Heart right ventricle (tissue), 16 donors: Measurements from ENCODE around the gene HES7. TPM values are rescaled to one million over a fixed set of nuclear protein-coding genes. Genes with fewer than 3 reads are reported as not detected.

Experiments
- ATAC-seq, 8 donors: fragments of 200-7000 bp; cut with Tn5 transposase; one replicate each; pipeline ENCODE4 v1.9.1; 2020; ENCODE audit warnings: mild to moderate bottlenecking in 8 of 8, moderate library complexity in 8 of 8, moderate number of reproducible peaks in 1 of 8
- DNase-seq, 2 donors: peaks; one replicate each; pipeline ENCODE4 v3.0.0-alpha.2; 2020
- H3K27ac ChIP-seq, 10 donors: fragments of 200-600 bp; sonication (generic) in 2 of 10; one replicate each; pipeline versions ENCODE4 v1.5.0 to v1.8.0; 2020 to 2022; ENCODE audit warnings: mild to moderate bottlenecking in 3 of 10
- H3K27me3 ChIP-seq, 7 donors: fragments of 200-600 bp; one replicate each; pipeline ENCODE4 v1.8.0; 2021 to 2022; ENCODE audit warnings: mild to moderate bottlenecking in 2 of 7
- H3K36me3 ChIP-seq, 9 donors: fragments of 200-600 bp; sonication (generic) in 1 of 9; one replicate each; pipeline versions ENCODE4 v1.5.0 to v1.8.0; 2020 to 2022; ENCODE audit warnings: mild to moderate bottlenecking in 2 of 9
- H3K4me1 ChIP-seq, 9 donors: fragments of 200-600 bp; sonication (generic) in 1 of 9; one replicate each; pipeline versions ENCODE4 v1.5.0 to v1.8.0; 2020 to 2022; ENCODE audit warnings: mild to moderate bottlenecking in 4 of 9
- H3K4me3 ChIP-seq, 10 donors: fragments of 200-600 bp; sonication (generic) in 2 of 10; one replicate each; pipeline versions ENCODE4 v1.5.0 to v1.8.0; 2020 to 2022; ENCODE audit warnings: mild to moderate bottlenecking in 7 of 10, moderate library complexity in 2 of 10
- H3K9me3 ChIP-seq, 11 donors: fragments of 200-600 bp in 10 of 11; sonication (generic) in 2 of 11; one replicate each; pipeline versions ENCODE4 v1.5.0 to v1.8.0; 2013 to 2022; ENCODE audit warnings: mild to moderate bottlenecking in 2 of 11, control low read depth in 1 of 11, moderate library complexity in 1 of 11
- CTCF ChIP-seq, 9 donors: fragments of 200-600 bp; sonication (generic) in 2 of 9; IDR thresholded peaks; one replicate each; pipeline versions ENCODE4 v1.5.0 to v1.8.0; 2021 to 2022; ENCODE audit warnings: antibody characterized with exemption in 9 of 9, mild to moderate bottlenecking in 5 of 9, moderate library complexity in 1 of 9
- WGBS, 2 donors: extraction: QIAGEN DNeasy Blood & Tissue Kit; methylation state at CpG; one replicate each; pipeline ENCODE4 v1.1.7; 2013; ENCODE audit warnings: inconsistent platforms in 1 of 2; 5-methylcytosine and 5-hydroxymethylcytosine counted together
- intact Hi-C, 10 donors: fragments of 100-400 bp; cut with DNase I; formaldehyde crosslinking; loops; one replicate each; pipeline versions ENCODE4 v1.11.1 to v1.14.2; 2022
- polyA plus RNA-seq, 2 donors: library from polyadenylated mRNA; stranded (reverse); fragments of 200-250 nt; gene quantifications; one replicate each; pipeline ENCODE4 v1.2.3, GENCODE V29; 2013
- total RNA-seq, 10 donors: library from RNA; stranded (reverse); fragmentation: NEBNext Ultra II Directional in 3 of 10; extraction: Animal tissue kit (Norgen Biotek cat#: 25700) in 3 of 10; gene quantifications; one replicate each; pipeline versions ENCODE4 v1.2.1 to v1.2.4, GENCODE V29; 2021 to 2023
- donor health status: Arrhythmogenic right ventricular cardiomyopathy.
- donor health status: ischemic (EF 13 %, LVEDD 7.1; RV severe dilation, severe dysfunction).
- donor health status: healthy with polysubstance abuse.
- donor health status: DM: no; HTN: yes; CAD: no.
- donor health status: DM: no; HTN: no; CAD: no.
- donor health status: ischemic (EF 25% LVEDD 6.9; RV normal size, moderate dysfunction).
- donor health status: ischemic (EF 25% LVEDD 5.7; RV mildly dilated, moderate dysfunction).
- donor health status: healthy.
- donor health status: DM: yes; HTN: yes; CAD: no.
- donor health status: Ischemic cardiomyopathy.
- donor health status: ischemic (EF 35%, LVEDD 5.7; RV mildly dilated, moderate dysfunction).
- donor health status: nonischemic (EF 11% LVEDD 7.7; RV severe dilation, severe dysfunction).
- donor health status: DM: yes; HTN: yes; CAD: no.
- donor health status: PGD.
- donor health status: ischemic (EF 29% LVEDD 5.4; RV normal size, mild dysfunction).
- donor health status: nonischemic (EF 23%, LVEDD 6.1; RV moderate dilation, normal function).

HES7 gene
- total and polyA plus RNA-seq, 12 donors: 0.17 to 1.5 (median 0.42) TPM; not detected in 5

- no peak for DNase-seq
Measured at GRCh38 chr17:8075574-8076342, 48.1 kb downstream of the HES7 start.

GRCh38 chr17:8075081-8075480 lies 48.8 kb downstream of the HES7 start:
- no peaks in the 10 kb centered on the region for H3K9me3 ChIP-seq
- no peaks in the 10 kb centered on the region for H3K36me3 ChIP-seq
- no peak overlapping the region for H3K4me3 ChIP-seq
- H3K27me3 ChIP-seq: peaks cover 6 to 95% (median 92%) of the 10 kb centered on the region in 7 donors
- no peak overlapping the region for H3K27ac ChIP-seq
- 75 to 92% methylated on average over 3 of the region's 3 CpGs for WGBS, 2 donors
- peaks cover 7 to 32% (median 30%) of the 10 kb centered on the region in 9 donors for H3K4me1 ChIP-seq
- TF ChIP-seq CTCF (IDR thresholded peaks at IDR 0.05): no peak
- DNase-seq (no peak), ATAC-seq (no peak)
- intact Hi-C loops: loop anchor here in 2 of 10 donors (5.0 kb wide), 2 partner anchors 42 to 227 kb away; partner anchors contain the start of gene ALOXE3 (in 1 of the 2)

More at GRCh38 chr17:8075574-8076342, 48.1 kb downstream of the HES7 start:
- TF ChIP-seq CTCF (IDR thresholded peaks at IDR 0.05): no peak
- Histone ChIP-seq H3K27me3 (peaks cover 6 to 99% (median 97%) of the 10 kb centered on the region in 7 donors), H3K4me3 (no peak overlapping the region), H3K27ac (no peak overlapping the region), H3K9me3 (no peaks in the 10 kb centered on the region), H3K36me3 (no peaks in the 10 kb centered on the region), H3K4me1 (peaks cover 9 to 39% (median 34%) of the 10 kb centered on the region in 9 donors)
- intact Hi-C loops: loop anchor here in 2 of 10 donors (5.0 kb wide), 2 partner anchors 42 to 227 kb away; partner anchors contain the start of gene ALOXE3 (in 1 of the 2)
- no peak for ATAC-seq
- 92 to 93% methylated on average over 14 of the region's 14 CpGs for WGBS, 2 donors

GRCh38 chr17:8074554-8074953 lies 49.4 kb downstream of the HES7 start:
- intact Hi-C loops: loop anchor here in 1 of 10 donors (5.0 kb wide), 1 partner anchor 223 kb away; the partner anchor contains the start of gene SLC25A35
- ATAC-seq (no peak), DNase-seq (no peak)
- no peak overlapping the region for H3K27ac ChIP-seq
- peaks cover 6 to 92% (median 88%) of the 10 kb centered on the region in 7 donors for H3K27me3 ChIP-seq
- H3K4me3 ChIP-seq: no peak overlapping the region
- H3K9me3 ChIP-seq: no peaks in the 10 kb centered on the region
- 35 to 46% methylated on average over 7 of the region's 7 CpGs for WGBS, 2 donors
- H3K4me1 ChIP-seq: peaks cover 4 to 29% (median 25%) of the 10 kb centered on the region in 9 donors
- no peaks in the 10 kb centered on the region for H3K36me3 ChIP-seq
- TF ChIP-seq CTCF (IDR thresholded peaks at IDR 0.05): no peak

- Histone ChIP-seq H3K4me3 (peak overlapping the region in 4 of 10 donors; percentile 24 to 30 (median 26)), H3K9me3 (no peaks in the 10 kb centered on the region), H3K27me3 (peaks cover 6 to 85% (median 81%) of the 10 kb centered on the region in 7 donors), H3K4me1 (peaks cover 0 to 31% (median 19%) of the 10 kb centered on the region in 9 donors), H3K36me3 (no peaks in the 10 kb centered on the region), H3K27ac (no peak overlapping the region)
- ATAC-seq: peak; percentile 40 to 81 (median 68)
- TF ChIP-seq CTCF (IDR thresholded peaks at IDR 0.05): peak; percentile 62 to 98 (median 89)
- DNase-seq: peak; percentile 43 to 77
- WGBS, 2 donors: 4% methylated on average over 28 of the region's 28 CpGs
- intact Hi-C loops: loop anchor here in 1 of 10 donors (5.0 kb wide), 1 partner anchor 223 kb away; the partner anchor contains the start of gene SLC25A35
Measured at GRCh38 chr17:8073627-8074484, 50.0 kb downstream of the HES7 start.
